Astrocyte (in vitro differentiated cells and primary cell): ENCODE measurements around the gene RPS4Y2.

Source experiments
- CTCF ChIP-seq: IDR thresholded peaks from 2 replicates; pipeline ENCODE4 v1.5.1; 2011; ENCODE audit warnings: low read depth, mild to moderate bottlenecking, inconsistent platforms, low read length, moderate library complexity; ENCODE audit not compliant: insufficient read depth
- EZH2 ChIP-seq: IDR thresholded peaks from 2 replicates; pipeline ENCODE4 v1.6.1; 2012; ENCODE audit warnings: mild to moderate bottlenecking, low read length, inconsistent platforms; ENCODE audit not compliant: insufficient read depth

GRCh38 chrY:20740609-20741008 is 15.3 kb upstream of the RPS4Y2 start:
- TF ChIP-seq EZH2 (no peak), CTCF (no peak)
